H1 (cell line): Measurements from ENCODE around the gene ALK. TPM values are rescaled to one million over a fixed set of nuclear protein-coding genes. Genes with fewer than 3 reads are reported as not detected.

Source experiments
- CTCF ChIA-PET: fragments of 300-600 bp; sonication (Branson Sonifier 250); formaldehyde crosslinking; loops from one replicate; lab custom pipeline; 2021; ENCODE audit not compliant: partially characterized antibody; lab: Charles Lee
- POLR2A ChIA-PET: fragments of 300-600 bp; sonication (Branson Sonifier 250); formaldehyde crosslinking; loops from one replicate; lab custom pipeline; 2021; ENCODE audit warnings: inconsistent platforms; ENCODE audit not compliant: partially characterized antibody; lab: Charles Lee
- DNase-seq, 2 experiments: peaks; one replicate each; pipeline versions ENCODE4 v3.0.0 to v3.0.0-alpha.2; 2010 to 2022; ENCODE audit warnings: low spot score in 2 of 2, low read depth in 1 of 2, mixed read lengths in 1 of 2
- FAIRE-seq: peaks from 2 replicates; lab custom pipeline; 2011; peaks lifted over from hg19 to GRCh38; lab: Jason Lieb, UNC
- H2AFZ ChIP-seq: 2 replicates; pipeline ENCODE4 v1.8.1; 2012; ENCODE audit warnings: low read length, inconsistent platforms
- H2AK5ac ChIP-seq: 2 replicates; pipeline ENCODE4 v1.6.1; 2013; ENCODE audit warnings: low read depth, low read length
- H2BK120ac ChIP-seq: replicated peaks from 2 replicates; pipeline ENCODE3; 2013; ENCODE audit warnings: low read depth, low read length, inconsistent platforms
- H2BK12ac ChIP-seq: 2 replicates; pipeline ENCODE4 v1.6.1; 2013; ENCODE audit warnings: low read depth, low read length
- H2BK15ac ChIP-seq: 2 replicates; pipeline ENCODE4 v1.6.1; 2013; ENCODE audit warnings: low read length
- H2BK20ac ChIP-seq: 2 replicates; pipeline ENCODE4 v1.6.1; 2013; ENCODE audit warnings: low read length
- H2BK5ac ChIP-seq: 2 replicates; pipeline ENCODE4 v1.6.1; 2013; ENCODE audit warnings: low read depth, low read length
- H3K14ac ChIP-seq: 2 replicates; pipeline ENCODE4 v1.6.1; 2013; ENCODE audit warnings: inconsistent platforms; ENCODE audit not compliant: insufficient read length
- H3K18ac ChIP-seq: 2 replicates; pipeline ENCODE4 v1.6.1; 2013; ENCODE audit warnings: low read length; ENCODE audit errors: extremely low read depth
- H3K23ac ChIP-seq: 2 replicates; pipeline ENCODE4 v1.6.1; 2013; ENCODE audit warnings: inconsistent platforms; ENCODE audit not compliant: insufficient read length
- H3K23me2 ChIP-seq: 2 replicates; pipeline ENCODE4 v1.6.1; 2013; ENCODE audit warnings: low read depth, low read length
- H3K27ac ChIP-seq: 2 replicates; pipeline ENCODE4 v1.6.1; 2011; ENCODE audit warnings: low read depth, low read length, inconsistent platforms
- H3K27me3 ChIP-seq, 4 experiments: replicated peaks in 1 of 4; 1 replicate in 1 of 4; 2 replicates in 3 of 4; pipeline versions ENCODE4 v1.6.1 to v1.8.1; 2011 to 2013; ENCODE audit warnings: low read length in 3 of 4, mild to moderate bottlenecking in 3 of 4, inconsistent platforms in 2 of 4, mixed read lengths in 2 of 4, moderate library complexity in 1 of 4; ENCODE audit not compliant: control insufficient read depth in 3 of 4, insufficient read depth in 3 of 4; ENCODE audit errors: extremely low read depth in 1 of 4
- H3K36me3 ChIP-seq, 4 experiments: 2 replicates each; pipeline versions ENCODE4 v1.6.1 to v1.8.1; 2011 to 2013; ENCODE audit warnings: mild to moderate bottlenecking in 4 of 4, low read length in 3 of 4, moderate library complexity in 2 of 4, control low read depth in 1 of 4, inconsistent platforms in 1 of 4; ENCODE audit not compliant: insufficient read depth in 4 of 4, control insufficient read depth in 2 of 4
- H3K4ac ChIP-seq: replicated peaks from 2 replicates; pipeline ENCODE3; 2013; ENCODE audit warnings: low read length, low read depth, mixed read lengths, inconsistent platforms; ENCODE audit not compliant: insufficient read length
- H3K4me1 ChIP-seq, 4 experiments: replicated peaks in 1 of 4; 1 replicate in 1 of 4; 2 replicates in 3 of 4; pipeline versions ENCODE4 v1.6.1 to v1.8.1; 2011 to 2013; ENCODE audit warnings: low read length in 3 of 4, inconsistent platforms in 2 of 4, mixed read lengths in 1 of 4; ENCODE audit not compliant: insufficient read depth in 4 of 4, control insufficient read depth in 3 of 4
- H3K4me2 ChIP-seq, 2 experiments: 2 replicates each; pipeline versions ENCODE4 v1.6.1 to v1.8.1; 2011 to 2013; ENCODE audit warnings: low read depth in 2 of 2, low read length in 2 of 2, control low read depth in 1 of 2, inconsistent platforms in 1 of 2, mild to moderate bottlenecking in 1 of 2; ENCODE audit not compliant: insufficient read depth in 1 of 2
- H3K4me3 ChIP-seq, 4 experiments: fragments of 200-600, 300-600 bp in 1 of 4; sonication (generic), shearing (Covaris generic), sonication (Bioruptor Twin) in 1 of 4; 2 replicates each; pipeline versions ENCODE4 v1.5.1 to v1.8.1; 2011 to 2016; ENCODE audit warnings: low read length in 4 of 4, low read depth in 3 of 4, control low read depth in 2 of 4, inconsistent platforms in 2 of 4, mild to moderate bottlenecking in 2 of 4, mixed read lengths in 1 of 4, moderate library complexity in 1 of 4; ENCODE audit not compliant: insufficient read depth in 2 of 4; ENCODE audit errors: extremely low read depth in 1 of 4
- H3K56ac ChIP-seq: replicated peaks from 2 replicates; pipeline ENCODE3; 2013; ENCODE audit warnings: low read depth, mild to moderate bottlenecking, mixed read lengths, low read length, inconsistent platforms; ENCODE audit not compliant: insufficient read length
- H3K79me1 ChIP-seq: 2 replicates; pipeline ENCODE4 v1.6.1; 2013; ENCODE audit warnings: low read depth, low read length, control low read depth
- H3K79me2 ChIP-seq, 2 experiments: 2 replicates each; pipeline versions ENCODE4 v1.6.1 to v1.8.1; 2012 to 2013; ENCODE audit warnings: low read length in 2 of 2, mild to moderate bottlenecking in 2 of 2, inconsistent platforms in 1 of 2; ENCODE audit not compliant: insufficient read depth in 2 of 2, control insufficient read depth in 1 of 2
- H3K9ac ChIP-seq, 4 experiments: replicated peaks in 1 of 4; 1 replicate in 1 of 4; 2 replicates in 3 of 4; pipeline versions ENCODE4 v1.6.1 to v1.8.1; 2011 to 2013; ENCODE audit warnings: low read depth in 3 of 4, low read length in 3 of 4, control low read depth in 2 of 4, mild to moderate bottlenecking in 2 of 4, moderate library complexity in 2 of 4, inconsistent platforms in 1 of 4; ENCODE audit errors: extremely low read depth in 1 of 4
- H3K9me3 ChIP-seq, 2 experiments: 2 replicates each; pipeline versions ENCODE4 v1.6.1 to v1.8.1; 2012 to 2013; ENCODE audit warnings: mild to moderate bottlenecking in 2 of 2, moderate library complexity in 2 of 2, control low read depth in 1 of 2, inconsistent platforms in 1 of 2, low read depth in 1 of 2, low read length in 1 of 2, mixed read lengths in 1 of 2; ENCODE audit not compliant: insufficient read depth in 2 of 2
- H4K20me1 ChIP-seq, 2 experiments: replicated peaks in 1 of 2; 2 replicates each; pipeline versions ENCODE3 to v1.8.1; 2011 to 2013; ENCODE audit warnings: inconsistent platforms in 2 of 2, low read length in 2 of 2, mild to moderate bottlenecking in 1 of 2; ENCODE audit not compliant: insufficient read depth in 2 of 2, control insufficient read depth in 1 of 2
- H4K5ac ChIP-seq: 2 replicates; pipeline ENCODE4 v1.6.1; 2013; ENCODE audit warnings: low read length, low read depth, mixed read lengths, inconsistent platforms; ENCODE audit not compliant: insufficient read length
- H4K8ac ChIP-seq: 2 replicates; pipeline ENCODE4 v1.8.0; 2013; ENCODE audit warnings: mild to moderate bottlenecking, moderate library complexity, low read length, inconsistent platforms; ENCODE audit not compliant: insufficient read depth; ENCODE audit errors: extremely low read depth
- H4K91ac ChIP-seq: replicated peaks from 2 replicates; pipeline ENCODE3; 2013; ENCODE audit warnings: low read length, mixed read lengths, inconsistent platforms; ENCODE audit not compliant: insufficient read length
- BRCA1 ChIP-seq: IDR thresholded peaks from 2 replicates; pipeline ENCODE4 v1.6.1; 2012; ENCODE audit warnings: low read depth, low read length, improper control_type of control experiment
- EGR1 ChIP-seq: IDR thresholded peaks from 2 replicates; pipeline ENCODE4 v1.6.1; 2011; ENCODE audit warnings: low read depth, low read length, borderline replicate concordance
- EP300 ChIP-seq, 2 experiments: IDR thresholded peaks; 1 replicate in 1 of 2; 2 replicates in 1 of 2; pipeline ENCODE4 v1.6.1; 2011 to 2012; ENCODE audit warnings: low read depth in 2 of 2, low read length in 2 of 2, mild to moderate bottlenecking in 2 of 2, borderline replicate concordance in 1 of 2, inconsistent platforms in 1 of 2, moderate library complexity in 1 of 2
- PHF8 ChIP-seq: fragments of 200-600 bp; sonication (generic); conservative IDR thresholded peaks from 2 replicates; pipeline ENCODE4 v1.7.1; 2012; ENCODE audit warnings: low read depth, mild to moderate bottlenecking, inconsistent platforms, low read length, moderate library complexity
- RAD21 ChIP-seq, 2 experiments: IDR thresholded peaks in 1 of 2; conservative IDR thresholded peaks in 1 of 2; 2 replicates each; pipeline ENCODE4 v1.6.1; 2011; ENCODE audit warnings: low read depth in 2 of 2, low read length in 2 of 2, improper control_type of control experiment in 1 of 2, inconsistent platforms in 1 of 2, mild to moderate bottlenecking in 1 of 2, moderate library complexity in 1 of 2
- RBBP5 ChIP-seq: IDR thresholded peaks from 2 replicates; pipeline ENCODE4 v1.7.1; 2012; ENCODE audit warnings: low read depth, mild to moderate bottlenecking, inconsistent platforms, low read length, moderate library complexity, borderline replicate concordance
- TAF1 ChIP-seq: IDR thresholded peaks from 2 replicates; pipeline ENCODE4 v1.6.1; 2011; ENCODE audit warnings: mild to moderate bottlenecking, low read depth, low read length
- WGBS, 2 experiments: shearing (Covaris generic) in 1 of 2; methylation state at CpG; one replicate each; pipeline versions ENCODE4 v1.1.6 to v1.1.7; 2013 to 2015; ENCODE audit warnings: low lambda C conversion rate in 2 of 2, mixed read lengths in 2 of 2, inconsistent platforms in 1 of 2, low coverage in 1 of 2, missing lambda C conversion rate in 1 of 2; ENCODE audit not compliant: insufficient replicate concordance in 2 of 2, insufficient coverage in 1 of 2, insufficient read length in 1 of 2; ENCODE audit errors: extremely low coverage in 1 of 2, missing lambda C conversion rate in 1 of 2; 5-methylcytosine and 5-hydroxymethylcytosine counted together
- polyA plus RNA-seq, 7 experiments: library from polyadenylated mRNA; depleted of rRNA in 3 of 7; stranded (reverse) in 5 of 7; unstranded in 2 of 7; fragments of >200 nt in 5 of 7; fragments of 200-250 nt in 2 of 7; gene quantifications; 1 replicate in 5 of 7; 2 replicates in 1 of 7; 4 replicates in 1 of 7; pipeline versions ENCODE4 v1.2.1 to v1.2.3, GENCODE V29; 2011 to 2013; ENCODE audit warnings: missing spikeins in 2 of 7, mixed read lengths in 2 of 7
- total RNA-seq: library from RNA; stranded (reverse); fragmentation: NEBNext Ultra II Directional; extraction: Animal tissue kit (Norgen Biotek cat#: 25700); gene quantifications from 2 replicates; pipeline ENCODE4 v1.2.1, GENCODE V29; 2021
- TF ChIP-seq, protein P1 (sequence below), 3 experiments: IDR thresholded peaks; 1 replicate in 2 of 3; 2 replicates in 1 of 3; pipeline versions ENCODE4 v1.5.1 to v1.6.1; 2011; ENCODE audit warnings: low read length in 3 of 3, mild to moderate bottlenecking in 3 of 3, inconsistent platforms in 2 of 3, low read depth in 1 of 3, moderate library complexity in 1 of 3; ENCODE audit not compliant: insufficient read depth in 1 of 3; ENCODE audit errors: control extremely low read depth in 1 of 3

Gene ALK
- total and polyA plus RNA-seq, 2 of the 8 experiments (the other 6 are each of a cell fraction or from before 2014, with no cell fraction given): 0.02 to 0.09 TPM

- H3K9ac ChIP-seq: no peak overlapping the region
- no peak overlapping the region for H3K4ac ChIP-seq
- no peaks in the 10 kb centered on the region; a peak in 1 of 7 replicates for H3K4me1 ChIP-seq
- no peak overlapping the region for H3K56ac ChIP-seq
- DNase-seq (no peak), FAIRE-seq (no peak)
- no peak overlapping the region for H3K14ac ChIP-seq
- ChIA-PET POLR2A (no interaction called here), CTCF (interaction anchor here (0.6 to 1.0 kb wide), 2 partner anchors 14 to 45 kb away, joined by 3 read pairs; no protein-coding TSS in a partner anchor)
- no peak overlapping the region for H2AK5ac ChIP-seq
- WGBS, 2 experiments: 85% methylated on average over 7 of the region's 10 CpGs; no CpG with 5 or more reads in 1 of the 2 experiments
- H2BK12ac ChIP-seq: no peak overlapping the region
- no peak overlapping the region for H3K27ac ChIP-seq
- no peak overlapping the region for H2BK5ac ChIP-seq
- H3K9me3 ChIP-seq: no peaks in the 10 kb centered on the region
- no peak overlapping the region for H4K5ac ChIP-seq
- peak overlapping the region; percentile 11 for H4K8ac ChIP-seq
- H2BK120ac ChIP-seq: no peak overlapping the region
- H3K18ac ChIP-seq: no peak overlapping the region
- no peak overlapping the region for H2BK20ac ChIP-seq
- TF ChIP-seq TAF1 (no peak), RAD21 (IDR thresholded peaks at IDR 0.05 in 1 of 2, conservative IDR thresholded peaks at IDR 0.05 in 1 of 2; ENCODE audit: low read depth in 2 of 2, low read length in 2 of 2) (no peak), RBBP5 (no peak), EP300 (IDR thresholded peaks at IDR 0.05; ENCODE audit: borderline replicate concordance in 1 of 2, low read depth in 2 of 2, low read length in 2 of 2) (no peak), PHF8 (no peak), BRCA1 (no peak), EGR1 (no peak)
- TF ChIP-seq, protein P1, sequence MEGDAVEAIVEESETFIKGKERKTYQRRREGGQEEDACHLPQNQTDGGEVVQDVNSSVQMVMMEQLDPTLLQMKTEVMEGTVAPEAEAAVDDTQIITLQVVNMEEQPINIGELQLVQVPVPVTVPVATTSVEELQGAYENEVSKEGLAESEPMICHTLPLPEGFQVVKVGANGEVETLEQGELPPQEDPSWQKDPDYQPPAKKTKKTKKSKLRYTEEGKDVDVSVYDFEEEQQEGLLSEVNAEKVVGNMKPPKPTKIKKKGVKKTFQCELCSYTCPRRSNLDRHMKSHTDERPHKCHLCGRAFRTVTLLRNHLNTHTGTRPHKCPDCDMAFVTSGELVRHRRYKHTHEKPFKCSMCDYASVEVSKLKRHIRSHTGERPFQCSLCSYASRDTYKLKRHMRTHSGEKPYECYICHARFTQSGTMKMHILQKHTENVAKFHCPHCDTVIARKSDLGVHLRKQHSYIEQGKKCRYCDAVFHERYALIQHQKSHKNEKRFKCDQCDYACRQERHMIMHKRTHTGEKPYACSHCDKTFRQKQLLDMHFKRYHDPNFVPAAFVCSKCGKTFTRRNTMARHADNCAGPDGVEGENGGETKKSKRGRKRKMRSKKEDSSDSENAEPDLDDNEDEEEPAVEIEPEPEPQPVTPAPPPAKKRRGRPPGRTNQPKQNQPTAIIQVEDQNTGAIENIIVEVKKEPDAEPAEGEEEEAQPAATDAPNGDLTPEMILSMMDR (IDR thresholded peaks at IDR 0.05; ENCODE audit: control extremely low read depth in 1 of 3, insufficient read depth in 1 of 3, low read depth in 1 of 3, low read length in 3 of 3): no peak
- H3K79me2 ChIP-seq: no peaks in the 10 kb centered on the region
- no peak overlapping the region for H3K23ac ChIP-seq
- no peaks in the 10 kb centered on the region for H3K79me1 ChIP-seq
- no peak overlapping the region for H4K91ac ChIP-seq
- H3K4me2 ChIP-seq: no peak overlapping the region
- H4K20me1 ChIP-seq: no peaks in the 10 kb centered on the region
- H2BK15ac ChIP-seq: no peak overlapping the region; the same call in 1 of the 2 replicates
- H3K4me3 ChIP-seq: no peak overlapping the region
- H3K27me3 ChIP-seq: no peaks in the 10 kb centered on the region
- H3K36me3 ChIP-seq: no peaks in the 10 kb centered on the region
- H3K23me2 ChIP-seq: no peaks in the 10 kb centered on the region
- no peak overlapping the region for H2AFZ ChIP-seq
These were observed 675.5 kb downstream of the ALK start for GRCh38 chr2:29245742-29246382.
